Cardiac muscle cell (in vitro differentiated cells and primary cell): ENCODE measurements around the gene C9. TPM values are rescaled to one million over a fixed set of nuclear protein-coding genes. Genes with fewer than 3 reads are reported as not detected.

ENCODE experiments used
- DNase-seq, 2 donors: peaks; one replicate each; pipeline versions ENCODE4 v3.0.0 to v3.0.0-alpha.2; 2010 to 2017; ENCODE audit warnings: low read depth in 1 of 2, low spot score in 1 of 2
- H3K27ac ChIP-seq: fragments of 200-600 bp; sonication (generic); 2 replicates; pipeline ENCODE4 v1.5.1; 2016
- H3K27me3 ChIP-seq: fragments of 200-600 bp; sonication (generic); 2 replicates; pipeline ENCODE4 v1.6.0; 2016; ENCODE audit warnings: control low read depth
- H3K36me3 ChIP-seq: fragments of 200-600 bp; sonication (generic); 2 replicates; pipeline ENCODE4 v1.5.1; 2016; ENCODE audit warnings: control low read depth
- H3K4me1 ChIP-seq: fragments of 200-600 bp; sonication (generic); 2 replicates; pipeline ENCODE4 v1.8.1; 2017; ENCODE audit warnings: low read depth, mild to moderate bottlenecking, mixed run types
- H3K4me3 ChIP-seq: fragments of 200-600 bp; sonication (generic); 2 replicates; pipeline ENCODE4 v1.5.1; 2016; ENCODE audit warnings: mild to moderate bottlenecking
- H3K9me3 ChIP-seq: fragments of 200-600 bp; sonication (generic); 2 replicates; pipeline ENCODE4 v1.5.1; 2017; ENCODE audit warnings: low read depth, mild to moderate bottlenecking, control low read depth
- polyA plus RNA-seq: library from polyadenylated mRNA; unstranded; fragments of >200 nt; fragmentation: Nextera tagmentation; extraction: Ambion mirVana; gene quantifications from 2 replicates; pipeline ENCODE4 v1.2.1, GENCODE V29; 2016
- total RNA-seq: library from RNA; depleted of rRNA; stranded (reverse); fragments of >200 nt; gene quantifications from 2 replicates; pipeline ENCODE4 v1.2.3, GENCODE V29; 2016
- TF ChIP-seq, protein P1 (sequence below): IDR thresholded peaks from 2 replicates; pipeline ENCODE4 v1.5.1; 2012; ENCODE audit warnings: low read depth, mild to moderate bottlenecking, low read length

Gene C9
- total and polyA plus RNA-seq, 2 experiments from 2014 or later, result not detected

DNA sequence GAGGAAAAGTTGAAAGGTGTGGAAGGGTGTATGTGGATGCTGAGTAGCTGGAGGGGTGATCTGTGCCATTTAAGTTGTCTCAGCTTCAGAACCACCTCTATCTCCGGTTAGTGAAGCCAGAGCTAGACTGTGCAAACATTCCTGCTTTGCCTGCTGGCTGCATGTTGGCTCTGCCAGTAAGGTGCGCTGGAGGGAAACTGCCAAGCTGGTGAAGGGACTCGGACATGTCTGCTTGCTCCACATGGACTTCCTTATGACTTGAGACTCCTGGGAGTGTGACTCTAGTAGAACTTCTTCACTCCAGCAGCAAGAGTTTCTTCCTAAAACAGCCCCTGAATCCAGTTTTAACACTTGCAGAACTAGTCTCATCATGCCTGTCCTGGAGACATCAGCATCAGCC lies 32.5 kb upstream of the C9 start:
- Histone ChIP-seq H3K27ac (no peak overlapping the region), H3K27me3 (no peaks in the 10 kb centered on the region), H3K4me1 (peaks cover 8% of the 10 kb centered on the region), H3K36me3 (no peaks in the 10 kb centered on the region), H3K4me3 (no peak overlapping the region), H3K9me3 (no peaks in the 10 kb centered on the region)
- TF ChIP-seq, protein P1, sequence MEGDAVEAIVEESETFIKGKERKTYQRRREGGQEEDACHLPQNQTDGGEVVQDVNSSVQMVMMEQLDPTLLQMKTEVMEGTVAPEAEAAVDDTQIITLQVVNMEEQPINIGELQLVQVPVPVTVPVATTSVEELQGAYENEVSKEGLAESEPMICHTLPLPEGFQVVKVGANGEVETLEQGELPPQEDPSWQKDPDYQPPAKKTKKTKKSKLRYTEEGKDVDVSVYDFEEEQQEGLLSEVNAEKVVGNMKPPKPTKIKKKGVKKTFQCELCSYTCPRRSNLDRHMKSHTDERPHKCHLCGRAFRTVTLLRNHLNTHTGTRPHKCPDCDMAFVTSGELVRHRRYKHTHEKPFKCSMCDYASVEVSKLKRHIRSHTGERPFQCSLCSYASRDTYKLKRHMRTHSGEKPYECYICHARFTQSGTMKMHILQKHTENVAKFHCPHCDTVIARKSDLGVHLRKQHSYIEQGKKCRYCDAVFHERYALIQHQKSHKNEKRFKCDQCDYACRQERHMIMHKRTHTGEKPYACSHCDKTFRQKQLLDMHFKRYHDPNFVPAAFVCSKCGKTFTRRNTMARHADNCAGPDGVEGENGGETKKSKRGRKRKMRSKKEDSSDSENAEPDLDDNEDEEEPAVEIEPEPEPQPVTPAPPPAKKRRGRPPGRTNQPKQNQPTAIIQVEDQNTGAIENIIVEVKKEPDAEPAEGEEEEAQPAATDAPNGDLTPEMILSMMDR, result no peak
- DNase-seq, result no peak

- TF ChIP-seq, protein P1, result no peak
- no peaks in the 10 kb centered on the region for H3K27me3 ChIP-seq
These were observed 31.2 kb upstream of the C9 start for GRCh38 chr5:39395521-39395920.

DNA sequence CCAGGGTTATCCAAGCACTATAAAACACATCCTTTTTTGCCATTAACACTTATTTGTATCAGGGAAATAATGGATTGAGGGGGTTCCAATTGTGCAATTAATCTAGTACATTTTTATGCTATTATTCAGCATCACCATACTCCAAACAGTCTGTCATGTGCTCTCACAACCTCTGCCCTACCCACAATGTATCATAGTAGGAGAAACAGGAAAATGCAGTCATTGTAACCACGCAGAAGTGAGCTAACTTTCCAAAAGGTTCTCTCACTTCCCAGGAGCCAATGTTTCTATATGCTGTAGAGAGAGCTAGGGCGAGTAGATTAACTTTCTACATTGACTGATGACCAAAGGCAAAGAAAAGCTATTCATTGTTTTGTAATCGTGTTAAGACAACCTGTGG lies 30.7 kb upstream of the C9 start:
- TF ChIP-seq, protein P1, result no peak
- Histone ChIP-seq H3K36me3 (no peaks in the 10 kb centered on the region), H3K27ac (no peak overlapping the region), H3K27me3 (no peaks in the 10 kb centered on the region), H3K4me1 (peaks cover 8% of the 10 kb centered on the region), H3K9me3 (no peaks in the 10 kb centered on the region), H3K4me3 (no peak overlapping the region)
- peak in 1 of 2 donors; percentile 85 for DNase-seq

More at GRCh38 chr5:39395521-39395920, 31.2 kb upstream of the C9 start:
- H3K4me3 ChIP-seq, result no peak overlapping the region
- peaks cover 8% of the 10 kb centered on the region for H3K4me1 ChIP-seq
- no peak overlapping the region for H3K27ac ChIP-seq
- no peaks in the 10 kb centered on the region for H3K36me3 ChIP-seq
- DNase-seq, result no peak
- no peaks in the 10 kb centered on the region for H3K9me3 ChIP-seq

GRCh38 chr5:39390945-39391344 lies 26.6 kb upstream of the C9 start:
- Histone ChIP-seq H3K9me3 (no peaks in the 10 kb centered on the region), H3K4me1 (peaks cover 10% of the 10 kb centered on the region), H3K27me3 (no peaks in the 10 kb centered on the region), H3K4me3 (no peak overlapping the region), H3K36me3 (no peaks in the 10 kb centered on the region), H3K27ac (no peak overlapping the region)
- DNase-seq, result no peak
- TF ChIP-seq, protein P1, result no peak

- Histone ChIP-seq H3K36me3 (no peaks in the 10 kb centered on the region), H3K9me3 (no peaks in the 10 kb centered on the region), H3K4me1 (peaks cover 12% of the 10 kb centered on the region), H3K27me3 (no peaks in the 10 kb centered on the region), H3K27ac (no peak overlapping the region), H3K4me3 (no peak overlapping the region)
- DNase-seq, result no peak
- TF ChIP-seq, protein P1, result no peak
These were observed 23.0 kb upstream of the C9 start for GRCh38 chr5:39387293-39387692.

- TF ChIP-seq, protein P1, result no peak
- Histone ChIP-seq H3K4me3 (no peak overlapping the region), H3K4me1 (peaks cover 12% of the 10 kb centered on the region), H3K36me3 (no peaks in the 10 kb centered on the region), H3K27me3 (no peaks in the 10 kb centered on the region), H3K27ac (no peak overlapping the region), H3K9me3 (no peaks in the 10 kb centered on the region)
- no peak for DNase-seq
These were observed 20.0 kb upstream of the C9 start for GRCh38 chr5:39384271-39384670.
